ENCODE measurements around the gene SMAD6. TPM values are rescaled to one million over a fixed set of nuclear protein-coding genes. Genes with fewer than 3 reads are reported as not detected.

The SMAD6 gene
- total RNA-seq, 3 donors from 2014 or later (not counting 1 experiment from before 2014, with no cell fraction given), result 0.07 to 0.38 (median 0.09) TPM

DNA sequence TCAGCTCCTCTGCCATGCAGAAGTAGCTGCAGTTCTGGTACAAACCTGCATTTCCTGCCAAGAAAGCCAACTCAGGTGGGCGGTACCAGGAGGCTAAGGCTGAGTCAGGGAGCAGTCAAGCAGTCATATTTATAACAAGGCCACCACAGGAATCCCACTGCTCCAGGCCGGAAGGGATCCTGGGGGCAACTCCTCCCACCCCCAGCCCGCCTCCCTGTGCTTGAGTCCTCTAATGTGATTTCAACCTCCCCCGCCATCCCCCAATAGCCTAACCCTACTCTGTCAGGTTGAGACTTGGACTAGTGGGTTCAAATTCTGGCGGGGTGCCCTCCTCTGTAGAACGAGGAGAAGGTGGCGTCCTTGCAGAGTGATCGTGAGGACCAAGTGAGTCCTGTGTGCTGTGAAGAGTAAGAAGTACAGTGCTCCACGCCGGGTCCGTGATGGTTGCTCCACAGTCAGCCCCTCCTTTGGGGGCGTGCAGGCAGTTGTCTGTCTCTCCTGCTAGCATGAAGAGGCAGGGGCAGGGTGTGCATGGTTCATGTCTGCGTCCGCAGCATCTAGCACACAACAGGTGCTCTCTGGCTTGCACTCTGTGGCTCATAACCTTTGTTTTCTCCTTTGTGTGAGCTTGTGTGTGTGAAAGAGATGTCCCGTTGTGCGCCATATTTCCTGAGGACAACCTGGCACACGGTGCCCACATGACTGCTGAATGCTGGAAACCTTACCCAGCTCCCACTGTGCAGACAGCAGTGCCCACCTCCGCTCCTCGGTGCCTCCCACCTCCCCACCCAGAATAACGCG, 78.3 kb downstream of the SMAD6 start:
- Mint-ChIP-seq H3K27me3 (ENCODE audit: low read depth in 2 of 2) (peaks cover 0 to 3% of the 10 kb centered on the region in 2 donors), H3K36me3 (no peaks in the 10 kb centered on the region), H3K9me3 (no peaks in the 10 kb centered on the region), H3K4me3 (no peak overlapping the region), H3K27ac (no peak overlapping the region), H3K4me1 (no peaks in the 10 kb centered on the region)
- Histone ChIP-seq H3K9me3 (ENCODE audit: control insufficient read depth, insufficient read depth, low read length) (no peaks in the 10 kb centered on the region), H3K4me3 (ENCODE audit: low read length) (no peak overlapping the region), H3K27ac (ENCODE audit: low read length) (no peak overlapping the region), H3K36me3 (ENCODE audit: control insufficient read depth, insufficient read depth, low read length) (no peaks in the 10 kb centered on the region), H3K27me3 (ENCODE audit: control insufficient read depth, insufficient read depth, low read length) (no peaks in the 10 kb centered on the region), H3K4me1 (ENCODE audit: control insufficient read depth, insufficient read depth, low read length) (no peaks in the 10 kb centered on the region)
- intact Hi-C loops (cut with micrococcal nuclease), result no loop called here
- no peak for ATAC-seq
- 91% methylated on average over 20 of the region's 21 CpGs for WGBS (ENCODE audit: insufficient coverage)
- no peak for DNase-seq
- TF ChIP-seq, protein P1, sequence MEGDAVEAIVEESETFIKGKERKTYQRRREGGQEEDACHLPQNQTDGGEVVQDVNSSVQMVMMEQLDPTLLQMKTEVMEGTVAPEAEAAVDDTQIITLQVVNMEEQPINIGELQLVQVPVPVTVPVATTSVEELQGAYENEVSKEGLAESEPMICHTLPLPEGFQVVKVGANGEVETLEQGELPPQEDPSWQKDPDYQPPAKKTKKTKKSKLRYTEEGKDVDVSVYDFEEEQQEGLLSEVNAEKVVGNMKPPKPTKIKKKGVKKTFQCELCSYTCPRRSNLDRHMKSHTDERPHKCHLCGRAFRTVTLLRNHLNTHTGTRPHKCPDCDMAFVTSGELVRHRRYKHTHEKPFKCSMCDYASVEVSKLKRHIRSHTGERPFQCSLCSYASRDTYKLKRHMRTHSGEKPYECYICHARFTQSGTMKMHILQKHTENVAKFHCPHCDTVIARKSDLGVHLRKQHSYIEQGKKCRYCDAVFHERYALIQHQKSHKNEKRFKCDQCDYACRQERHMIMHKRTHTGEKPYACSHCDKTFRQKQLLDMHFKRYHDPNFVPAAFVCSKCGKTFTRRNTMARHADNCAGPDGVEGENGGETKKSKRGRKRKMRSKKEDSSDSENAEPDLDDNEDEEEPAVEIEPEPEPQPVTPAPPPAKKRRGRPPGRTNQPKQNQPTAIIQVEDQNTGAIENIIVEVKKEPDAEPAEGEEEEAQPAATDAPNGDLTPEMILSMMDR (IDR thresholded peaks at IDR 0.05), result no peak

DNA sequence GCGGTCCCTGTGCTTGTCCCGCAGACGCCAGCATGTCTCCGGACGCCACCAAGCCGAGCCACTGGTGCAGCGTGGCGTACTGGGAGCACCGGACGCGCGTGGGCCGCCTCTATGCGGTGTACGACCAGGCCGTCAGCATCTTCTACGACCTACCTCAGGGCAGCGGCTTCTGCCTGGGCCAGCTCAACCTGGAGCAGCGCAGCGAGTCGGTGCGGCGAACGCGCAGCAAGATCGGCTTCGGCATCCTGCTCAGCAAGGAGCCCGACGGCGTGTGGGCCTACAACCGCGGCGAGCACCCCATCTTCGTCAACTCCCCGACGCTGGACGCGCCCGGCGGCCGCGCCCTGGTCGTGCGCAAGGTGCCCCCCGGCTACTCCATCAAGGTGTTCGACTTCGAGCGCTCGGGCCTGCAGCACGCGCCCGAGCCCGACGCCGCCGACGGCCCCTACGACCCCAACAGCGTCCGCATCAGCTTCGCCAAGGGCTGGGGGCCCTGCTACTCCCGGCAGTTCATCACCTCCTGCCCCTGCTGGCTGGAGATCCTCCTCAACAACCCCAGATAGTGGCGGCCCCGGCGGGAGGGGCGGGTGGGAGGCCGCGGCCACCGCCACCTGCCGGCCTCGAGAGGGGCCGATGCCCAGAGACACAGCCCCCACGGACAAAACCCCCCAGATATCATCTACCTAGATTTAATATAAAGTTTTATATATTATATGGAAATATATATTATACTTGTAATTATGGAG, 79.1 kb downstream of the SMAD6 start:
- TF ChIP-seq, protein P1 (IDR thresholded peaks at IDR 0.05), result no peak
- Histone ChIP-seq H3K36me3 (ENCODE audit: control insufficient read depth, insufficient read depth, low read length) (no peaks in the 10 kb centered on the region), H3K4me3 (ENCODE audit: low read length) (no peak overlapping the region), H3K4me1 (ENCODE audit: control insufficient read depth, insufficient read depth, low read length) (no peaks in the 10 kb centered on the region), H3K27me3 (ENCODE audit: control insufficient read depth, insufficient read depth, low read length) (no peaks in the 10 kb centered on the region), H3K9me3 (ENCODE audit: control insufficient read depth, insufficient read depth, low read length) (no peaks in the 10 kb centered on the region), H3K27ac (ENCODE audit: low read length) (no peak overlapping the region)
- 96% methylated on average over 69 of the region's 73 CpGs for WGBS (ENCODE audit: insufficient coverage)
- DNase-seq (no peak), ATAC-seq (no peak)
- no peaks in the 10 kb centered on the region for H3K4me1 Mint-ChIP-seq
- no peaks in the 10 kb centered on the region for H3K36me3 Mint-ChIP-seq
- H3K27ac Mint-ChIP-seq, result no peak overlapping the region
- peaks cover 0 to 3% of the 10 kb centered on the region in 2 donors for H3K27me3 Mint-ChIP-seq (ENCODE audit: low read depth in 2 of 2)
- no peaks in the 10 kb centered on the region for H3K9me3 Mint-ChIP-seq
- intact Hi-C loops (cut with micrococcal nuclease), result no loop called here
- no peak overlapping the region for H3K4me3 Mint-ChIP-seq

DNA sequence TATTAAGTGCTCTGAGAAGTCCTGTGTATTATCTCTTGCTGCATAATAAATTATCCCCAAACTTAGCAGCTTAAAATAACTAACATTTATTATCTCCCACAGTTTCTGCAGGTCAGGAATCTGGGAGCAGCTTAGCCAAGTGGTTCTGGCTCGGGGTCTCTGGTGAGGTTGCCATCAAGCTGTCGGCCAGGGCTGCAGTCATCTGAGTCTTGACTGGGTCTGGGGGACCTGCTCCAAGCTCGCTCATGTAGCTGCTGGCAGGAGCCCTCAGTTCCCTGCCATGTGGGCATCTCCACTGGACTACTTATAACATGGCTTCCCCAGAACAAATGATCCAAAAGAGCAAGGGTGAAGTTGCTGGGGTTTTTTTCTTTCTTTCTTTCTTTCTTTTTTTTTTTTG, 80.7 kb downstream of the SMAD6 start:
- peaks cover 0 to 3% of the 10 kb centered on the region in 2 donors for H3K27me3 Mint-ChIP-seq (ENCODE audit: low read depth in 2 of 2)
- intact Hi-C loops (cut with micrococcal nuclease), result no loop called here
- Histone ChIP-seq H3K4me3 (ENCODE audit: low read length) (no peak overlapping the region), H3K9me3 (ENCODE audit: control insufficient read depth, insufficient read depth, low read length) (no peaks in the 10 kb centered on the region), H3K4me1 (ENCODE audit: control insufficient read depth, insufficient read depth, low read length) (no peaks in the 10 kb centered on the region), H3K36me3 (ENCODE audit: control insufficient read depth, insufficient read depth, low read length) (no peaks in the 10 kb centered on the region), H3K27ac (ENCODE audit: low read length) (no peak overlapping the region), H3K27me3 (ENCODE audit: control insufficient read depth, insufficient read depth, low read length) (no peaks in the 10 kb centered on the region)
- ATAC-seq, result no peak
- no peaks in the 10 kb centered on the region for H3K9me3 Mint-ChIP-seq
- H3K27ac Mint-ChIP-seq, result no peak overlapping the region
- no peaks in the 10 kb centered on the region for H3K36me3 Mint-ChIP-seq
- 83% methylated on average over 3 of the region's 3 CpGs for WGBS (ENCODE audit: insufficient coverage)
- H3K4me1 Mint-ChIP-seq, result no peaks in the 10 kb centered on the region
- no peak for DNase-seq
- TF ChIP-seq, protein P1 (IDR thresholded peaks at IDR 0.05), result no peak
- H3K4me3 Mint-ChIP-seq, result no peak overlapping the region

Data from natural killer cell (primary cell).